Keratinocyte (primary cell): ENCODE results near the gene SUGCT.

ENCODE experiments used
- EZH2 ChIP-seq: IDR thresholded peaks from one replicate; pipeline ENCODE4 v1.6.1; 2012; ENCODE audit warnings: inconsistent platforms, mild to moderate bottlenecking, low read length, moderate library complexity
- TF ChIP-seq, protein P1 (sequence below), 3 experiments: IDR thresholded peaks in 1 of 3; conservative IDR thresholded peaks in 1 of 3; optimal IDR thresholded peaks in 1 of 3; 2 replicates in 2 of 3; 3 replicates in 1 of 3; pipeline versions ENCODE3 to v1.5.1; 2011; ENCODE audit warnings: low read length in 3 of 3, mild to moderate bottlenecking in 3 of 3, moderate library complexity in 2 of 3, control low read depth in 1 of 3, inconsistent platforms in 1 of 3; ENCODE audit not compliant: insufficient read depth in 2 of 3; ENCODE audit errors: extremely low read depth in 1 of 3

DNA sequence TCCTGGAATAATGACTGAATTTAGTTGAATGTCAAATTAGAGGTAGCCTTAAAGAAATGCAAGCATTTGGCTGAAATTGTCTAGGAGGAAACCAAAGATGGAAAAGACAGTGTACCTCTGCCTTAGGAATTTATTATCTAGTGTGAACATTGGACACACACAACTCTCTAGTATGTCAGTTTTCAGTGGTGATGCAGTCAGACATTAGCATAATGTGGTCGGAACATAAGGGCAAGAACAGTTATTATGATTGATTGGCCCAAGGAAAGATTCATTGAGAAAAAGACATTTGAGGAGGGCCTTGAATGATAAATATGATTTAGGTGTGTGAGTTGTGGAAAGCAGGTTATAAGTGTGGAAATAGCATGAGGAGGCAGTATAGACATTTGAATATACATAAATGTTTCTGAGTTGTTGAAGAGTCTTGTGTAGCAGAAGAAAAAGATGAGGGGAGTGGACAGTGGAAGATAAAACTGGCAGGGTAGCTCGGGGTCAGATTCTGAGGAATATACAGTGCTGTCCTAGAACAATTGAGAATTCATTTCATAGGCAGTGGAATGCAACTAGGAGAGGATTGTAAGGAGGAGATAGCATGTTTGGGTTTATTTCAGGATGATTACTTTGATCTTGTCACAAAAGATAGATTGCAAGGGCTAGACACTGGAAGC, 414.7 kb downstream of the SUGCT start:
- TF ChIP-seq, protein P1, sequence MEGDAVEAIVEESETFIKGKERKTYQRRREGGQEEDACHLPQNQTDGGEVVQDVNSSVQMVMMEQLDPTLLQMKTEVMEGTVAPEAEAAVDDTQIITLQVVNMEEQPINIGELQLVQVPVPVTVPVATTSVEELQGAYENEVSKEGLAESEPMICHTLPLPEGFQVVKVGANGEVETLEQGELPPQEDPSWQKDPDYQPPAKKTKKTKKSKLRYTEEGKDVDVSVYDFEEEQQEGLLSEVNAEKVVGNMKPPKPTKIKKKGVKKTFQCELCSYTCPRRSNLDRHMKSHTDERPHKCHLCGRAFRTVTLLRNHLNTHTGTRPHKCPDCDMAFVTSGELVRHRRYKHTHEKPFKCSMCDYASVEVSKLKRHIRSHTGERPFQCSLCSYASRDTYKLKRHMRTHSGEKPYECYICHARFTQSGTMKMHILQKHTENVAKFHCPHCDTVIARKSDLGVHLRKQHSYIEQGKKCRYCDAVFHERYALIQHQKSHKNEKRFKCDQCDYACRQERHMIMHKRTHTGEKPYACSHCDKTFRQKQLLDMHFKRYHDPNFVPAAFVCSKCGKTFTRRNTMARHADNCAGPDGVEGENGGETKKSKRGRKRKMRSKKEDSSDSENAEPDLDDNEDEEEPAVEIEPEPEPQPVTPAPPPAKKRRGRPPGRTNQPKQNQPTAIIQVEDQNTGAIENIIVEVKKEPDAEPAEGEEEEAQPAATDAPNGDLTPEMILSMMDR (optimal IDR thresholded peaks at IDR 0.05 in 1 of 3, IDR thresholded peaks at IDR 0.05 in 1 of 3, conservative IDR thresholded peaks at IDR 0.05 in 1 of 3; ENCODE audit: extremely low read depth in 1 of 3, insufficient read depth in 2 of 3, low read length in 3 of 3) = no peak
- TF ChIP-seq EZH2 = no peak
